H9 (cell line): ENCODE measurements around the gene ADGRB3. TPM values are rescaled to one million over a fixed set of nuclear protein-coding genes. Genes with fewer than 3 reads are reported as not detected.

Source experiments
- DNase-seq: peaks from one replicate; pipeline ENCODE4 v3.0.0-alpha.2; 2017
- H2AFZ ChIP-seq: one replicate; pipeline ENCODE4 v1.6.1; 2013; ENCODE audit warnings: mild to moderate bottlenecking, low read length, control low read depth, moderate library complexity
- H2AK5ac ChIP-seq: 2 replicates; pipeline ENCODE4 v1.6.1; 2013; ENCODE audit warnings: low read length, control low read depth, mixed read lengths; ENCODE audit not compliant: insufficient read length
- H2BK120ac ChIP-seq: one replicate; pipeline ENCODE4 v1.6.1; 2013; ENCODE audit warnings: low read depth, mild to moderate bottlenecking, low read length, control low read depth, inconsistent platforms; ENCODE audit not compliant: poor library complexity, severe bottlenecking
- H2BK12ac ChIP-seq: 2 replicates; pipeline ENCODE4 v1.6.1; 2013; ENCODE audit warnings: low read length, control low read depth, mixed read lengths, low read depth; ENCODE audit not compliant: insufficient read length
- H2BK15ac ChIP-seq: 2 replicates; pipeline ENCODE4 v1.6.1; 2013; ENCODE audit warnings: low read depth, low read length, control low read depth
- H2BK20ac ChIP-seq: one replicate; pipeline ENCODE4 v1.6.1; 2013; ENCODE audit warnings: low read depth, mild to moderate bottlenecking, low read length, control low read depth, inconsistent platforms; ENCODE audit not compliant: poor library complexity, severe bottlenecking
- H2BK5ac ChIP-seq: 2 replicates; pipeline ENCODE4 v1.6.1; 2013; ENCODE audit warnings: low read length, control low read depth, mixed read lengths; ENCODE audit not compliant: insufficient read length
- H3K14ac ChIP-seq: 2 replicates; pipeline ENCODE4 v1.6.1; 2013; ENCODE audit warnings: low read length, control low read depth; ENCODE audit not compliant: insufficient read depth
- H3K18ac ChIP-seq: 2 replicates; pipeline ENCODE4 v1.6.1; 2013; ENCODE audit warnings: low read depth, mild to moderate bottlenecking, mixed read lengths, low read length, control low read depth; ENCODE audit not compliant: insufficient read length
- H3K23ac ChIP-seq: 2 replicates; pipeline ENCODE4 v1.6.1; 2013; ENCODE audit warnings: low read length, control low read depth, mixed read lengths, low read depth; ENCODE audit not compliant: insufficient read length
- H3K23me2 ChIP-seq: 2 replicates; pipeline ENCODE4 v1.6.1; 2013; ENCODE audit warnings: low read depth, mild to moderate bottlenecking, mixed read lengths, low read length, control low read depth; ENCODE audit not compliant: insufficient read length, poor library complexity, severe bottlenecking
- H3K27ac ChIP-seq: 2 replicates; pipeline ENCODE4 v1.5.1; 2013; ENCODE audit warnings: low read length, control low read depth, mixed read lengths, low read depth; ENCODE audit not compliant: insufficient read length
- H3K27me3 ChIP-seq: 2 replicates; pipeline ENCODE4 v1.6.1; 2013; ENCODE audit warnings: low read length, control low read depth, inconsistent platforms; ENCODE audit not compliant: insufficient read depth
- H3K4ac ChIP-seq: 2 replicates; pipeline ENCODE4 v1.6.1; 2013; ENCODE audit warnings: low read depth, mild to moderate bottlenecking, control low read depth, inconsistent platforms, low read length, moderate library complexity
- H3K4me1 ChIP-seq: 2 replicates; pipeline ENCODE4 v1.6.1; 2013; ENCODE audit warnings: low read length, control low read depth, inconsistent platforms; ENCODE audit not compliant: insufficient read depth
- H3K4me2 ChIP-seq: 2 replicates; pipeline ENCODE4 v1.6.1; 2013; ENCODE audit warnings: low read length, control low read depth, mixed read lengths; ENCODE audit not compliant: insufficient read length, insufficient read depth
- H3K56ac ChIP-seq: 2 replicates; pipeline ENCODE4 v1.6.1; 2013; ENCODE audit warnings: low read depth, mild to moderate bottlenecking, mixed read lengths, low read length, control low read depth; ENCODE audit not compliant: insufficient read length
- H3K79me1 ChIP-seq: 2 replicates; pipeline ENCODE4 v1.6.1; 2013; ENCODE audit warnings: low read depth, mild to moderate bottlenecking, moderate library complexity, low read length, control low read depth, inconsistent platforms; ENCODE audit not compliant: insufficient read depth, poor library complexity, severe bottlenecking
- H3K79me2 ChIP-seq: 2 replicates; pipeline ENCODE4 v1.6.1; 2013; ENCODE audit warnings: low read length, control low read depth, inconsistent platforms; ENCODE audit not compliant: insufficient read depth
- H3K9ac ChIP-seq: 2 replicates; pipeline ENCODE4 v1.6.1; 2013; ENCODE audit warnings: low read length, control low read depth, mixed read lengths; ENCODE audit not compliant: insufficient read length; ENCODE audit errors: extremely low read depth
- H3K9me3 ChIP-seq: one replicate; pipeline ENCODE4 v1.6.1; 2013; ENCODE audit warnings: low read depth, low read length, inconsistent platforms; ENCODE audit not compliant: control insufficient read depth
- H3T11ph ChIP-seq: one replicate; pipeline ENCODE4 v1.6.1; 2013; ENCODE audit warnings: mild to moderate bottlenecking, low read length, control low read depth, inconsistent platforms
- H4K20me1 ChIP-seq: one replicate; pipeline ENCODE4 v1.6.1; 2013; ENCODE audit not compliant: control insufficient read depth, insufficient read length, insufficient read depth
- H4K5ac ChIP-seq: 2 replicates; pipeline ENCODE4 v1.6.1; 2013; ENCODE audit warnings: low read depth, mild to moderate bottlenecking, mixed read lengths, low read length, control low read depth; ENCODE audit not compliant: insufficient read length
- H4K8ac ChIP-seq: replicated peaks from 2 replicates; pipeline ENCODE4 v1.6.1; 2013; ENCODE audit warnings: low read length, control low read depth, mixed read lengths, low read depth; ENCODE audit not compliant: insufficient read length
- H4K91ac ChIP-seq: 2 replicates; pipeline ENCODE4 v1.6.1; 2013; ENCODE audit warnings: low read depth, mild to moderate bottlenecking, moderate library complexity, mixed read lengths, low read length, control low read depth; ENCODE audit not compliant: insufficient read length
- H3K27ac Mint-ChIP-seq, 3 experiments: 2 replicates in 2 of 3; 3 replicates in 1 of 3; pipeline ENCODE4 v1.8.0; 2020 to 2021; ENCODE audit warnings: mixed read lengths in 3 of 3, mild to moderate bottlenecking in 1 of 3, moderate library complexity in 1 of 3
- H3K27me3 Mint-ChIP-seq: 2 replicates; pipeline ENCODE4 v1.8.0; 2021; ENCODE audit warnings: low read depth, mild to moderate bottlenecking, moderate library complexity, mixed read lengths
- H3K36me3 Mint-ChIP-seq, 3 experiments: 2 replicates in 2 of 3; 3 replicates in 1 of 3; pipeline ENCODE4 v1.8.0; 2020 to 2021; ENCODE audit warnings: low read depth in 3 of 3, mixed read lengths in 3 of 3; ENCODE audit not compliant: insufficient read depth in 1 of 3
- H3K4me1 Mint-ChIP-seq, 2 experiments: 2 replicates each; pipeline ENCODE4 v1.8.0; 2020; ENCODE audit warnings: mixed read lengths in 2 of 2
- H3K4me3 Mint-ChIP-seq, 2 experiments: 2 replicates in 1 of 2; 3 replicates in 1 of 2; pipeline ENCODE4 v1.8.0; 2020 to 2021; ENCODE audit warnings: mild to moderate bottlenecking in 2 of 2, mixed read lengths in 2 of 2, moderate library complexity in 1 of 2
- H3K9me3 Mint-ChIP-seq, 2 experiments: 2 replicates in 1 of 2; 3 replicates in 1 of 2; pipeline ENCODE4 v1.8.0; 2020; ENCODE audit warnings: mild to moderate bottlenecking in 2 of 2, mixed read lengths in 2 of 2, moderate library complexity in 1 of 2
- WGBS: extraction: QIAGEN DNeasy Blood & Tissue Kit; methylation state at CpG from one replicate; pipeline ENCODE4 v1.1.7; 2013; ENCODE audit warnings: missing lambda C conversion rate, low lambda C conversion rate, mixed read lengths; ENCODE audit not compliant: insufficient read length; ENCODE audit errors: extremely low coverage; 5-methylcytosine and 5-hydroxymethylcytosine counted together
- total RNA-seq: library from RNA; stranded (reverse); gene quantifications from 2 replicates; pipeline ENCODE4 v1.2.1, GENCODE V29; 2021
- TF ChIP-seq, protein P1 (sequence below): fragments of 200-600 bp; sonication (generic); conservative IDR thresholded peaks from 3 replicates; pipeline ENCODE4 v1.8.0; 2021; ENCODE audit warnings: antibody characterized with exemption, mild to moderate bottlenecking

Gene ADGRB3
- total RNA-seq, 1 experiment from 2014 or later, result 0.37 TPM

DNA sequence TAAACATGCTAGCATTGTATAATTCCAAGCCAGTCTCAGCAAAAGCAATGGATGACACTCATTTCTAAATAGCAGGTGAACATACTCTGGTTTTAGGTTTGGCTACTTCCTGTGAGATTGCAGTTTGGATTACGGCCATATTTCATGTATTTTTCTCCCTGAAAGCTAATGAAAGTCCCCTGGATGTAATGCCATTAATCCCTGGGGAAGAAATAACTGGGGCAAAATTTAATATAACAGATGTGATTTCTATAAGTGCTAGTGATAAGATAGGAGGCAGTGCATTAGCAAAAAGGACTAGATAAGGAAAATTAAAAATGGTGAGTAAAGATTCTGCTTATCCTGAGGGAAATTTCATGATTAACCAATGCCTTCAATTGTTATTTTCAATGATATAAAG, 238.2 kb downstream of the ADGRB3 start:
- H4K8ac ChIP-seq, result no peak overlapping the region
- no peaks in the 10 kb centered on the region for H3K27me3 ChIP-seq
- H3K23ac ChIP-seq, result no peak overlapping the region
- no peak overlapping the region for H3K4me2 ChIP-seq
- H2AK5ac ChIP-seq, result no peak overlapping the region
- no peak for DNase-seq
- no peak overlapping the region for H2AFZ ChIP-seq
- no peaks in the 10 kb centered on the region for H3K79me1 ChIP-seq
- no peak overlapping the region for H3K4ac ChIP-seq
- no peaks in the 10 kb centered on the region for H3K4me1 Mint-ChIP-seq
- H3K79me2 ChIP-seq, result no peaks in the 10 kb centered on the region
- H3K4me1 ChIP-seq, result no peaks in the 10 kb centered on the region
- no peak overlapping the region for H3K14ac ChIP-seq
- no peaks in the 10 kb centered on the region for H3K9me3 ChIP-seq
- no peak overlapping the region for H2BK20ac ChIP-seq
- H3K4me3 Mint-ChIP-seq, result no peak overlapping the region
- H3T11ph ChIP-seq, result no peak overlapping the region
- no peaks in the 10 kb centered on the region for H4K20me1 ChIP-seq
- no peak overlapping the region for H4K91ac ChIP-seq
- no peak overlapping the region for H2BK120ac ChIP-seq
- TF ChIP-seq, protein P1, sequence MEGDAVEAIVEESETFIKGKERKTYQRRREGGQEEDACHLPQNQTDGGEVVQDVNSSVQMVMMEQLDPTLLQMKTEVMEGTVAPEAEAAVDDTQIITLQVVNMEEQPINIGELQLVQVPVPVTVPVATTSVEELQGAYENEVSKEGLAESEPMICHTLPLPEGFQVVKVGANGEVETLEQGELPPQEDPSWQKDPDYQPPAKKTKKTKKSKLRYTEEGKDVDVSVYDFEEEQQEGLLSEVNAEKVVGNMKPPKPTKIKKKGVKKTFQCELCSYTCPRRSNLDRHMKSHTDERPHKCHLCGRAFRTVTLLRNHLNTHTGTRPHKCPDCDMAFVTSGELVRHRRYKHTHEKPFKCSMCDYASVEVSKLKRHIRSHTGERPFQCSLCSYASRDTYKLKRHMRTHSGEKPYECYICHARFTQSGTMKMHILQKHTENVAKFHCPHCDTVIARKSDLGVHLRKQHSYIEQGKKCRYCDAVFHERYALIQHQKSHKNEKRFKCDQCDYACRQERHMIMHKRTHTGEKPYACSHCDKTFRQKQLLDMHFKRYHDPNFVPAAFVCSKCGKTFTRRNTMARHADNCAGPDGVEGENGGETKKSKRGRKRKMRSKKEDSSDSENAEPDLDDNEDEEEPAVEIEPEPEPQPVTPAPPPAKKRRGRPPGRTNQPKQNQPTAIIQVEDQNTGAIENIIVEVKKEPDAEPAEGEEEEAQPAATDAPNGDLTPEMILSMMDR, result no peak
- H3K23me2 ChIP-seq, result no peaks in the 10 kb centered on the region
- no peak overlapping the region for H3K27ac Mint-ChIP-seq
- H3K27me3 Mint-ChIP-seq, result no peaks in the 10 kb centered on the region
- no peak overlapping the region for H3K27ac ChIP-seq
- no peak overlapping the region for H3K18ac ChIP-seq
- no peak overlapping the region for H3K9ac ChIP-seq
- peaks cover 0 to 1% (median under 1%) of the 10 kb centered on the region in 3 experiments; a peak in 4 of 7 replicates for H3K36me3 Mint-ChIP-seq
- no peak overlapping the region for H3K56ac ChIP-seq
- no peak overlapping the region for H2BK12ac ChIP-seq
- no peak overlapping the region for H4K5ac ChIP-seq
- no CpG with 5 or more reads among the region's 1 CpG for WGBS
- no peak overlapping the region for H2BK5ac ChIP-seq
- H2BK15ac ChIP-seq, result no peak overlapping the region
- peaks cover under 1 to 4% of the 10 kb centered on the region in 2 experiments for H3K9me3 Mint-ChIP-seq
